ENCODE data around the gene TRABD2B. TPM values are rescaled to one million over a fixed set of nuclear protein-coding genes. Genes with fewer than 3 reads are reported as not detected.

TRABD2B gene
- polyA plus RNA-seq, 1 donor from 2014 or later: not detected

DNA sequence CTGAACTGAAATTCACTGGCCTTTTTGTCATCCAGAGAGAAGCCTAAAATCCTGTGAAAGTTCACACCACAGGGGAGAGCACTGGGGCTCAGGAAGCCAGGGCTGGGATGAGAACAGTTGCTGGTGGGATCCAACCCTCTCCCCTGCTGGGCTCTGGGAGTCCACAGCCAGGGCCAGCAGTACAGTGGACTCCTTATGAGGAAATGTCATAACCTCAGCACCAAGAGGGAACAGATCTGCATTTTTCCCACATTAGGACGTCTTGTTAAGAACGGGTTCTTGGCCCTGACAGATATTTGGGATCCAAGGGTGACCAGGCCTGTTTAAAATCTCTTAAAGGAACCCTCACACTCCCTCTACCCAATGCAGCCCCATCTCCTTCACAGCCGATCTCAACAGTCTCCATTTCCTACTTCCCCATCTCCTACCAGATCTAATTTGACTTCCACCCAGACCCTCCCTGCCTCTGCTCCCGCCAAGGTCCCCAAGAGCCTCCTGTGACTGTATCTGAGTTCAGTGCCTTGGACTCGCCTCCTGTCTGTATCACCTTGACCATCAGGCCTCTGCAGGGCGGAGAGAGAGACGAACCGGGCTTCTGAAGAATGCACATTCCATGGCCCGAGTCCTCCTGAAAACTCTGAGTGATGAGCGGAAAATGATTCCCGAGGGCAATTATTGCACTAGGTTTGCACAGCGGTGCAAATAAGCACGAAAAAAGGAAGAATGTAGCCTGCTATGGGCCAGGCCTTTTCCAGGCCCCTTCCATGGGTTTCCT, 159.9 kb downstream of the TRABD2B start:
- H3K9me3 Mint-ChIP-seq: peaks cover 2 to 8% (median 7%) of the 10 kb centered on the region in 3 donors
- H3K27me3 Mint-ChIP-seq: peaks cover 2% of the 10 kb centered on the region
- H3K36me3 Mint-ChIP-seq: no peaks in the 10 kb centered on the region
- H3K4me1 Mint-ChIP-seq: no peaks in the 10 kb centered on the region
- no peak overlapping the region for H3K27ac Mint-ChIP-seq
- no peak overlapping the region for H3K4me3 Mint-ChIP-seq

DNA sequence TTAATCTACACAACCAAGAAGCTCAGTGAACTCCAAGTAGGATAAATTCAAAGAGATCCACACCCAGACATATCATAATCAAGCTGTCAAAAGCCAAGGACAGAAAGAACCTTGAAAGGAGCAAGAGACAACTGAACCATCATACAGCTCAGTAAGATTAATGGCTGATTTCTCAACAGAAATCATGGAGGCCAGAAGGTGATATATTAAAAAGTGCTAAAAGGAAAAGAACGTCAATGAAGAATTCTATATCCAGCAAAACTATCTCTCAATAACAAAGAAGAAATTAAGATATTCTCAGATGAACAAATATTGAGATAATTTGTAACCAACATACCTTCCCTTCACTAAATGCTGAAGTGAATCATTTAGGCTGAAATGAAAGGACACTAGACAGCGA, 161.8 kb downstream of the TRABD2B start:
- H3K4me3 Mint-ChIP-seq: no peak overlapping the region
- H3K27me3 Mint-ChIP-seq: peaks cover 2% of the 10 kb centered on the region
- H3K36me3 Mint-ChIP-seq: no peaks in the 10 kb centered on the region
- peaks cover 2 to 8% (median 7%) of the 10 kb centered on the region in 3 donors for H3K9me3 Mint-ChIP-seq
- H3K27ac Mint-ChIP-seq: no peak overlapping the region
- no peaks in the 10 kb centered on the region for H3K4me1 Mint-ChIP-seq

DNA sequence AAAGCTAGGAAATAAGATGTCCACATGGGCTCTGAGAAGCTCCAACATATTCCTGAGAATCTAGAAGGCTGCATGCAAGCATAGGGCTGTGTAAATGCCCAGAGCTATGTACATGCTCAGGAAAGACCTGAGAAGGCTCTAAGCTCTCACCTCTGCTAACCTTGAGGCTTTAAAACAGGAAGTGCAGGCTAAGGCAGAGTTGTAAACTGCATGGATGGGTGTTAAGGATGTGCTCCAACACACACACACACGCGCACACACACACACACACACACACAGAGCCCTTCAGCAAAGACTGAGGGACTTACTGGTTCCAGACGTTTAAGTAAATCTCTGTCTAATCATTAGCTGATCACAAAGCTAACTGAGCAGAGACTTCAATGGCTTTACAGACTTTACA, 162.9 kb downstream of the TRABD2B start:
- peaks cover 9% of the 10 kb centered on the region for H3K27me3 Mint-ChIP-seq
- peaks cover 2 to 8% (median 7%) of the 10 kb centered on the region in 3 donors for H3K9me3 Mint-ChIP-seq
- no peak overlapping the region for H3K4me3 Mint-ChIP-seq
- no peaks in the 10 kb centered on the region for H3K36me3 Mint-ChIP-seq
- H3K27ac Mint-ChIP-seq: no peak overlapping the region
- no peaks in the 10 kb centered on the region for H3K4me1 Mint-ChIP-seq

DNA sequence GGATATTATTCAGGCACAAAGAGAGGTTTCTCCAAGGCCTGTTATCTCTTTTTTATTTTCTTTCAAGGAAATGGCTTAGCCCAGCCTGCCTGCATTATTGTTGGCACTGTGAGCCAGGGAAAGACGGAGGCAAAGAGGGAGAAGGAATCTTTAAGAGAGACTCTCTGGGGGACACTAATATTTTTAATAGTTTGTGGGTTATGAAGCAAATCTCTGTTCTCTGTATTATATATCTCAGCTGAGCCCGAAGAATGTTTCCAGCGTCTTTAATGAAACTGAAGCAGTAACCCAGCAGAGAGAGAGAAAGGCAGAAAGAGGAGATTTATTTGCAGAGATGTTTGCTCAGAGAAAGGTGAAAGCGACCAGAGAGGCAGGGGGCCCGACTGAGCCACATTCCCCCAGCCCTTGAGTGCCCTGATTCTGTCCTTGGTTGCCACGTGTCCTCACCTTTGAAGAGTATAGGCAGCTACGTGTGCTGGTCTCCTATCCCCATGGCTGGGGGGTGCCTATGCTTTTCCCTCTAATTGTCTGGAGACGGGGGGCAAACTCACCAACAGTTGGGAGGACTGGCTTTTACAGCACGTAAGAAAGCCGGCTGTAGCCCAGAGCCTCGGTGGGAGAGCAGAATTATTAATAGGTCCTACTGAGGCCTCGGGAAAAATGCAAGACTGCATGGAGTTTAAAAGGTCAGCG, 166.4 kb downstream of the TRABD2B start:
- Mint-ChIP-seq H3K27ac (no peak overlapping the region), H3K4me1 (no peaks in the 10 kb centered on the region), H3K27me3 (peaks cover 9% of the 10 kb centered on the region), H3K9me3 (peaks cover 2 to 7% (median 7%) of the 10 kb centered on the region in 3 donors), H3K4me3 (no peak overlapping the region), H3K36me3 (no peaks in the 10 kb centered on the region)

DNA sequence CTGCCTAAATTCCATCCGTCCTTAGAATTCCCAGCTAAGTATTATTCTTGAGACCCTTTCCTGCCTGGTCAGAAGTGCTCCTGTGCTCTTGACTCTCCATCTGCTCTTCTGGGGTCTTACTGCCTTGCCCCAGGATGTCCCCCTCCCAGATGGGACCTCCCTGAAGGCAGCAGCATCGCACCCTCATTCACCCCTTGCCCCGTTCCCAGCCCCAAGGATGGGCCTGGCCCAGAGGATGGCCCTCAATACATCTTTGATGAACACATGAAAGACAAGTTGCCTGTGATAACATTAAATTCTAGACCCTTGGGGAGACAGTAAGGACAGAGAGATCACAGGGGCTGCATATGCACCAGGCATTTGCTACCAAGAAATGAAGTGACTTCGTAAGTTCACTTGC, 167.2 kb downstream of the TRABD2B start:
- H3K4me1 Mint-ChIP-seq: no peaks in the 10 kb centered on the region
- no peak overlapping the region for H3K27ac Mint-ChIP-seq
- H3K9me3 Mint-ChIP-seq: peaks cover 0 to under 1% (median 0%) of the 10 kb centered on the region in 3 donors
- H3K36me3 Mint-ChIP-seq: no peaks in the 10 kb centered on the region
- no peak overlapping the region for H3K4me3 Mint-ChIP-seq
- H3K27me3 Mint-ChIP-seq: peaks cover 9% of the 10 kb centered on the region

DNA sequence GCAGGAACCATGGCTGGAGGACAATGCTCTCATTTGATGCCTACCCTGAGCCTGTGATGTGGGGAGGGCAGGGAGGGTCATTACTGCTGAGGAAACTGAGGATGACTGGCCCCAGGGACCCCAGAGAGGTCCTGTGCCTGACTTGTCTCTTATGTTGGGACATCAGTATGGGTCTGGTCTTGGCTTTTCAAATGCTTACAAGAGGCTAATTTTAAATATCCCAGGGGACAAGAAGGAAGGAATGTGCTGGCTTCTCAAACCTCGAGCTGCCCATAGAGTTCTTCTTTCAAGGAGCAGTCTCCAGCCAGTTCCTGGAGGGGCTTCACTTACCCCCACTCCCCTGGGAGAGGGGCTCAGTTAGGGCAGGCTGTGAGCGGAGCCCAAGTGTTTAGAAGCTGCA, 168.2 kb downstream of the TRABD2B start:
- Mint-ChIP-seq H3K36me3 (no peaks in the 10 kb centered on the region), H3K9me3 (no peaks in the 10 kb centered on the region), H3K4me1 (no peaks in the 10 kb centered on the region), H3K27me3 (peaks cover 9% of the 10 kb centered on the region), H3K27ac (no peak overlapping the region), H3K4me3 (no peak overlapping the region)

DNA sequence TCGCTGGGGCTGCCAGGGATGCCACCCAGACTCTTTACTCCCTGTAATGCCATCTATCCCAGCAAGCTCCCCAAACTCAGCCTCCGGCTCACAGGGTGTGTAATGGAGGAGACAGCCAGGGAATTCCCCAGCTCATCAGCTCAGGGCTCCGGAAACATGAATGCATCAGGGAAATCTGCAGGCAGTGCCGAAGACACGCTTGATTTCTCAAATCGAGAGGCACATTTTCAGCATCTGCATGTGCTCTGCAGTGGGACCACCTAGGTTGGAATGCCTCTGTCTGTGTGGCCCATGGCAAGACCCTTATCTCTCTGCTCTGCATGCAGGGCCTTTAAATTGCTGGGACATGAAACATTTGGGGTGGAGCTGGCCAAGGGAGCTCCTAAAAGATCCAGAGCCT, 170.1 kb downstream of the TRABD2B start:
- Mint-ChIP-seq H3K4me1 (no peaks in the 10 kb centered on the region), H3K27me3 (peaks cover 9% of the 10 kb centered on the region), H3K36me3 (no peaks in the 10 kb centered on the region), H3K4me3 (no peak overlapping the region), H3K9me3 (no peaks in the 10 kb centered on the region), H3K27ac (no peak overlapping the region)

DNA sequence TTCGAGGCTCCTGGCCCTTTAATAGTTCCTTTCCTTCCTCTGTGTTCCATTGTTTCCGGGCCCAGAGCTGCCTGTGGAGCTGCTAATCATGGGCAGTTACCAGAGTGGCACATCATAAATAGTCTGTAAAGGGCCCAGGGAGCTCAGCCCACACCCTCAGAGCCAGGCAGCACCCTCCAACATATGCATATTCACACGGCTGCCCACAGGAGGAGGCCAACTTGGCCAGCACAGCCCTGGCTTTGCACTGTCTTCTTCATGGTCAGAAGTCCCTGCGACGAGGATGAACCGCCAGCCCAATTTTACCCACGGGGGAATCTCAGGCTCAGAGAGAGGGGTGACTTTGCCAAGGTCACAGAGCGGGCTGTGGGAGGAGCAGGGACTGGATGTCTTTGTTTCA, 172.5 kb downstream of the TRABD2B start:
- H3K27ac Mint-ChIP-seq: no peak overlapping the region
- no peaks in the 10 kb centered on the region for H3K36me3 Mint-ChIP-seq
- H3K27me3 Mint-ChIP-seq: peaks cover 5% of the 10 kb centered on the region
- no peaks in the 10 kb centered on the region for H3K9me3 Mint-ChIP-seq
- no peaks in the 10 kb centered on the region for H3K4me1 Mint-ChIP-seq
- H3K4me3 Mint-ChIP-seq: no peak overlapping the region

DNA sequence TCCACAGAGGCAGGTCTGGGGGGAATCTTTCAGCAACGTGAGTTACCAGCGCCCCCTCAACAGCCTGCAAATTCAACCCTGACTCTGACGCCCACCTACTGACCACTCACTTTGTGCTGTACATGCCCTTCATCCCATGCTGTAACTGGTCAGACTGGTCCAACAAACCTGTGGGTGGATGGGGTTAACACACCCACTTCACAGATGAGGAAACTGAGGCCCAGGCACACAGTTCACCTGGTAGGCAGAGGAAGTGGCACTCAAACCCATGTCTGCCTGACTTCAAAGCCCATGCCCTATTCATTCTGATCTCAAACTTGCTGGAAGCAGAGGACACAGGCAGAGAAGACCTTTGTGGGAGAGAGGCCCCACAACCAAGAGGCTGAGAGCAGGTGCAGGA, 172.9 kb downstream of the TRABD2B start:
- H3K4me3 Mint-ChIP-seq: no peak overlapping the region
- no peaks in the 10 kb centered on the region for H3K9me3 Mint-ChIP-seq
- H3K27me3 Mint-ChIP-seq: peaks cover 2% of the 10 kb centered on the region
- no peak overlapping the region for H3K27ac Mint-ChIP-seq
- no peaks in the 10 kb centered on the region for H3K4me1 Mint-ChIP-seq
- no peaks in the 10 kb centered on the region for H3K36me3 Mint-ChIP-seq

DNA sequence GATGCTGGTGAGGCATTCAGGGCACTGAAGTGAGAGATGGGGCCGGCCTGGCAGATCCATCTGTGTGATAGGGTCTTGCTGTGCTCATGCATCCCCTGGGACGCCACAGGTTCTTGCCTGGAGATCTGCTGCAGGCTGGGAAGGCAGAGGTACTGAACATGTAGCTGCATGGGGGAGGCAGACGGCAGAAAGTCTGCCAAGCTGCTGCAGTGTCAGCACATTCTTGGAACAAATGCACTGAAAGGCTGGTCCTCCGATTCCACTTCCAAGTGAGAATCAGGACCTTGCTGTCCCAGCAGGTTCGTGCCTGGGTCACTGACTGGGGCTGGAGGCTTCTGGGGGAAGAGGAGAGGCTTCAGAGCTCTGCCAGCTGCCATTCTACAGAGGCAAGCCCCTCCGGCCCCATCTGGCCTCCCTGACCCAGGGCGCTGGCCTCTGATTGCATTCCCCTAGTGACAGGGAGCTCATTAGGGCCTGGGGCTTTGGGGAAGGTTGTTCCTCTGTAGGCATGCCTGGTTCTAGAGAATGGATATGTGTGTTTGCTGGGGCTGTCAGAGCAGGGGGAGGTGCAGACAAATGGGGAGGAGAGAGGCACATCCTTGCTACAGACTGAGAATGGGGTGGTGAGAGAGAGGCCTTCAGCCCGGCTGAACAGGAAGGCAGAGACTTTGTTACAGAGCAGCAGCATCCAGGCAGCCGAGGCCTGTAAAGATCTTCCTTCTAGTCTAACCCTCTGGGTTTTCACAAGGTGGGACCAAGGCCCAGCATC, 174.0 kb downstream of the TRABD2B start:
- Mint-ChIP-seq H3K9me3 (no peaks in the 10 kb centered on the region), H3K36me3 (no peaks in the 10 kb centered on the region), H3K27me3 (no peaks in the 10 kb centered on the region), H3K4me1 (no peaks in the 10 kb centered on the region), H3K4me3 (no peak overlapping the region), H3K27ac (peak overlapping the region in 1 of 3 donors; percentile 6)

DNA sequence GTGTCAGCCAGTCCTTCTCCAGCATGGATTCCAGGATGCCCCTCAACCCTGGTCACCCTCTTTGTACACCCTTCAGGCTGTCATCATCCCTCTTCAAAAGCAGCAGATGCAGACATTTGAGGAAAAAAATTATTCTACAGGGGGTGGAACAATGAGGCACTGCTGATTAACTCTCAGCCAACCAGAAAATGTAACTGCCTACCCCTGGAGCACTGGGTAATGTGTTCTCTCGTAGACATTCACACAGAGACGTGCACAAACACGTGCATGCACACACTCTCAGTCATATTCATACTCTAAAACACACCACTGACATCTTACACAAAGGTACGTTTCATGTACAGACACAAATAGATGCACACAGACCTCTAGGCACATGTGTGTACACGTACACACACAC, 175.4 kb downstream of the TRABD2B start:
- Mint-ChIP-seq H3K4me3 (no peak overlapping the region), H3K4me1 (no peaks in the 10 kb centered on the region), H3K36me3 (no peaks in the 10 kb centered on the region), H3K9me3 (no peaks in the 10 kb centered on the region), H3K27ac (no peak overlapping the region), H3K27me3 (no peaks in the 10 kb centered on the region)

DNA sequence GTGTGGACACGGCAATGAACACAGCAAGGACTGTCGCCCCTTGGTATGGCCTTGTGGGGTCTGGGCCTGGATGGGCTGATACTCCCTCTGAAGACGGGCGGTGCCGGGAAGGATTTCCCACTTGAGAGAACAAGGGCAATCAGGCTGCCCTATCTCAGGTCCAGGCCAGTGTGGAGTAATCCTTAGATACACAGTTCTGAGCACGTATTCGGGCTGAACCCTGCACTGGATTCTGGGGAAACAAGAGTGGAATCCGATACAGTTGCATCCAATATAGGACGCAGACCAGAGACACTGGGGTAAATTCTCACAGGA, 177.7 kb downstream of the TRABD2B start:
- no peak overlapping the region for H3K27ac Mint-ChIP-seq
- H3K4me1 Mint-ChIP-seq: no peaks in the 10 kb centered on the region
- no peak overlapping the region for H3K4me3 Mint-ChIP-seq
- H3K36me3 Mint-ChIP-seq: no peaks in the 10 kb centered on the region
- H3K27me3 Mint-ChIP-seq: no peaks in the 10 kb centered on the region
- peaks cover 0 to 2% (median 0%) of the 10 kb centered on the region in 3 donors for H3K9me3 Mint-ChIP-seq

DNA sequence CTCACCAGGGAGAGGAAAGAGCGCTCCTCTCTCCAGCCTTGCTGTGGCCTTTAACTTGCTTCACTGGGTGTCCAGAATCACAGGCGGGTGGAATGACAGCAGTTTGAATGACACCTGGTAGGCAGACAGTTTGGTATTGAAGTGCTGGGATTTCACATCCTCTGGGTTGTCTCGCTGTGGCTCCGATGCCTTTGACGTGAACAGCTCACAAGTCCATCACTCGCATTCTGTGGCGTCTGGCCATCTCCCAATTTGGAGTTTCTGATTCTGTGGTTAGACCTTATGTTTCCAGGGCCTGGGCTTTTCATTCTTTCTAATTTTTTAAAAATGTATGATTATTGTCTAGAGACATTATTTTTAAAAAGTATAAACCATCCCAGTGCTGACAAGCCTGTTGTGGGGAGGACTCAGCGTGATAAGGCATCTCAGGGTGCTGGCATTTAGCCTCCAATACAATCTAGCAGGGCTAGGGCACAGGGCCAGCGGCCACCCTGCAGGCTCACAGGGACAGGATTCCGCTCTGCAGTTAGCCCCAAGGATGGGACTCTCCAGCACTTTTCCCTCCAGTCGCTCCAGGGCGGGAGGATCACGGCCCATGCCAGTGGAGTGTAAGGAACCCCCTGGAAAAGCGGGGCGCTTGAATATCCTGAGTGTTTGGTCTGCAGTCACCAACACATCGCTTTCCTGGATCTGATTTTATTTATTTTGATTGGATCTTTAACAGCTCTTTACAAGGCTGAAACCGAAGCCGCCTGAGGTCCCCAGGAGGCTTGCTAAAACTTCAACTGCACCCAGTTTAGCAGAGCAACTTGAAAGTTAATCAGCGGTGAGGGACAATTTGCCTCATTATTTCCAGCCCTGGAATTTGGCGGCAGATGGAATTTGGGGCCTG, 178.3 kb downstream of the TRABD2B start:
- no peaks in the 10 kb centered on the region for H3K27me3 Mint-ChIP-seq
- peaks cover 0 to 2% (median 0%) of the 10 kb centered on the region in 3 donors for H3K9me3 Mint-ChIP-seq
- no peak overlapping the region for H3K4me3 Mint-ChIP-seq

DNA sequence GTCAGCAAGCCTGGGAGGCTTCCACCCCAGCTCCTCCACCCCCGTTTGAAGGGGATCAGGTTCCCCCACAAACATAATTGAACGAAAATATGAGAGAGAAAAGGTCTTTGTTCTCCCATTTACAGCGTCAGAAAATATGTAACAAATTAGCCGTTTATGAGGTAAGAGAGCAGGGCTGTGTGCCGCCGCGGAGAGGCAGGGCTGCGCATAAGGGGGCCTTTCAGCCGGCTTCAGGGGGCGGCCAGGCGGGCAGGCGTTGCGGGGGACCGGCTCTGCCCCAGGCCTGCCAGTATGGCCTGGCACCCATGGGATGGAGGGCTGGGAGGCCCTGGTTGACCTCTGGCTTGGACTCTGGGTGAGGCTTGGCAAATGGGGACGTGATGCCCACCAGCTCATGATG, 179.3 kb downstream of the TRABD2B start:
- Mint-ChIP-seq H3K27me3 (peaks cover 2% of the 10 kb centered on the region), H3K4me3 (no peak overlapping the region), H3K36me3 (no peaks in the 10 kb centered on the region), H3K27ac (no peak overlapping the region), H3K9me3 (peaks cover 0 to 2% (median 0%) of the 10 kb centered on the region in 3 donors), H3K4me1 (no peaks in the 10 kb centered on the region)

More for the DNA sequence above, 178.3 kb downstream of the TRABD2B start:
- Mint-ChIP-seq H3K27ac (no peak overlapping the region), H3K4me1 (no peaks in the 10 kb centered on the region), H3K36me3 (no peaks in the 10 kb centered on the region)

Data from IgD-negative memory B cell (primary cell).